IMR-90 (cell line): ENCODE results near the gene CMTM7. TPM values are rescaled to one million over a fixed set of nuclear protein-coding genes. Genes with fewer than 3 reads are reported as not detected.
A peak's percentile ranks its signal among the peaks of the same experiment; 100 is the strongest.

ENCODE experiments used
- ATAC-seq: fragments of 200-7000 bp; cut with Tn5 transposase; 2 replicates; pipeline ENCODE4 v1.9.1; 2020; ENCODE audit warnings: low read depth, mild to moderate bottlenecking, moderate library complexity
- BruUV-seq: library from RNA; stranded (reverse); fragments of 400-500 nt; replicated peaks from 2 replicates; lab custom pipeline; 2021; lab: Mats Ljungman, UMichigan
- CTCF ChIA-PET: fragments of 300-600 bp; formaldehyde crosslinking; extraction: SDS; loops from one replicate; lab custom pipeline; 2021; ENCODE audit warnings: antibody characterized with exemption; lab: Yijun Ruan, JAX
- POLR2A ChIA-PET: fragments of 300-600 bp; sonication (Branson Sonifier 250); formaldehyde crosslinking; loops from one replicate; lab custom pipeline; 2022; ENCODE audit warnings: antibody characterized with exemption; ENCODE audit not compliant: unreplicated experiment; lab: Charles Lee
- DNase-seq: peaks from one replicate; pipeline ENCODE4 v3.0.0; 2013
- H2AFZ ChIP-seq: replicated peaks from 2 replicates; pipeline ENCODE3; 2013; ENCODE audit warnings: low read length, mild to moderate bottlenecking; ENCODE audit not compliant: poor library complexity
- H2AK5ac ChIP-seq: 2 replicates; pipeline ENCODE4 v1.6.1; 2013; ENCODE audit warnings: low read depth, low read length, inconsistent platforms
- H2AK9ac ChIP-seq: replicated peaks from 2 replicates; pipeline ENCODE3; 2013; ENCODE audit warnings: mild to moderate bottlenecking, low read depth, low read length, moderate library complexity; ENCODE audit not compliant: poor library complexity
- H2BK120ac ChIP-seq: 2 replicates; pipeline ENCODE4 v1.6.1; 2013; ENCODE audit warnings: low read depth, low read length, inconsistent platforms
- H2BK15ac ChIP-seq: 3 replicates; pipeline ENCODE4 v1.6.1; 2013; ENCODE audit warnings: low read depth, low read length, inconsistent platforms
- H2BK20ac ChIP-seq: 2 replicates; pipeline ENCODE4 v1.6.1; 2013; ENCODE audit warnings: low read depth, mild to moderate bottlenecking, inconsistent platforms, low read length, moderate library complexity
- H2BK5ac ChIP-seq: 2 replicates; pipeline ENCODE4 v1.6.1; 2013; ENCODE audit warnings: mild to moderate bottlenecking, low read depth, low read length, inconsistent platforms; ENCODE audit not compliant: poor library complexity, severe bottlenecking
- H3K14ac ChIP-seq: replicated peaks from 2 replicates; pipeline ENCODE4 v1.6.1; 2013; ENCODE audit warnings: low read depth, low read length, inconsistent platforms
- H3K18ac ChIP-seq: 2 replicates; pipeline ENCODE4 v1.6.1; 2013; ENCODE audit warnings: low read depth, low read length, control low read depth
- H3K23ac ChIP-seq: 2 replicates; pipeline ENCODE4 v1.6.1; 2013; ENCODE audit warnings: low read depth, low read length, inconsistent platforms
- H3K27ac ChIP-seq: 2 replicates; pipeline ENCODE4 v1.5.1; 2013; ENCODE audit warnings: mild to moderate bottlenecking, control low read depth, low read length; ENCODE audit not compliant: insufficient read depth
- H3K27me3 ChIP-seq: 2 replicates; pipeline ENCODE4 v1.6.1; 2013; ENCODE audit warnings: low read length; ENCODE audit not compliant: control insufficient read depth, insufficient read depth
- H3K36me3 ChIP-seq: 2 replicates; pipeline ENCODE4 v1.6.1; 2013; ENCODE audit warnings: low read length, mixed read lengths; ENCODE audit not compliant: control insufficient read depth, insufficient read depth
- H3K4ac ChIP-seq: 2 replicates; pipeline ENCODE4 v1.6.1; 2013; ENCODE audit warnings: low read depth, low read length, inconsistent platforms
- H3K4me1 ChIP-seq: 2 replicates; pipeline ENCODE4 v1.6.1; 2013; ENCODE audit warnings: low read length, mixed read lengths; ENCODE audit not compliant: control insufficient read depth, insufficient read depth
- H3K4me2 ChIP-seq: 2 replicates; pipeline ENCODE4 v1.6.1; 2013; ENCODE audit warnings: low read depth, mild to moderate bottlenecking, control low read depth, low read length, moderate library complexity
- H3K4me3 ChIP-seq: 2 replicates; pipeline ENCODE4 v1.5.1; 2013; ENCODE audit warnings: low read depth, mild to moderate bottlenecking, control low read depth, low read length, moderate library complexity; ENCODE audit not compliant: insufficient read depth
- H3K56ac ChIP-seq: 2 replicates; pipeline ENCODE4 v1.6.1; 2013; ENCODE audit warnings: low read length, inconsistent platforms; ENCODE audit not compliant: insufficient read depth; ENCODE audit errors: extremely low read depth
- H3K79me1 ChIP-seq, 2 experiments: 2 replicates each; pipeline ENCODE4 v1.6.1; 2013; ENCODE audit warnings: low read length in 2 of 2, inconsistent platforms in 1 of 2, low read depth in 1 of 2
- H3K9ac ChIP-seq: 2 replicates; pipeline ENCODE4 v1.6.1; 2013; ENCODE audit warnings: low read depth, low read length, control low read depth
- H3K9me1 ChIP-seq: 2 replicates; pipeline ENCODE4 v1.6.1; 2013; ENCODE audit warnings: low read length, inconsistent platforms; ENCODE audit not compliant: insufficient read depth
- H3K9me3 ChIP-seq: 2 replicates; pipeline ENCODE4 v1.6.1; 2013; ENCODE audit warnings: low read length; ENCODE audit not compliant: control insufficient read depth, insufficient read depth
- H4K20me1 ChIP-seq: 2 replicates; pipeline ENCODE4 v1.6.1; 2013; ENCODE audit warnings: low read length, inconsistent platforms; ENCODE audit not compliant: insufficient read depth
- H4K5ac ChIP-seq: 2 replicates; pipeline ENCODE4 v1.6.1; 2013; ENCODE audit warnings: mild to moderate bottlenecking, low read depth, low read length, control low read depth
- H4K8ac ChIP-seq, 2 experiments: 2 replicates each; pipeline ENCODE4 v1.6.1; 2013; ENCODE audit warnings: low read depth in 2 of 2, low read length in 2 of 2, control low read depth in 1 of 2, inconsistent platforms in 1 of 2
- H4K91ac ChIP-seq: 2 replicates; pipeline ENCODE4 v1.6.1; 2013; ENCODE audit warnings: low read depth, low read length, inconsistent platforms; ENCODE audit not compliant: insufficient read depth
- BHLHE40 ChIP-seq: fragments of 150-350 bp; IDR thresholded peaks from 2 replicates; pipeline ENCODE4 v1.6.1; 2016; ENCODE audit warnings: mild to moderate bottlenecking, low read depth, low read length
- CEBPB ChIP-seq: IDR thresholded peaks from 2 replicates; pipeline ENCODE4 v1.6.1; 2012; ENCODE audit warnings: low read depth, low read length, improper control_type of control experiment
- CHD1 ChIP-seq: IDR thresholded peaks from 2 replicates; pipeline ENCODE4 v1.6.1; 2012; ENCODE audit warnings: low read depth, low read length, improper control_type of control experiment
- CTCF ChIP-seq: conservative IDR thresholded peaks from 2 replicates; pipeline ENCODE4 v1.5.1; 2012; ENCODE audit warnings: mild to moderate bottlenecking, low read depth, low read length, improper control_type of control experiment
- MAZ ChIP-seq: IDR thresholded peaks from 2 replicates; pipeline ENCODE4 v1.6.1; 2012; ENCODE audit warnings: low read depth, mild to moderate bottlenecking, low read length, improper control_type of control experiment, moderate library complexity, borderline replicate concordance
- MXI1 ChIP-seq: IDR thresholded peaks from 2 replicates; pipeline ENCODE4 v1.6.1; 2012; ENCODE audit warnings: low read depth, mild to moderate bottlenecking, low read length, moderate library complexity, borderline replicate concordance
- NFE2L2 ChIP-seq: fragments of 150-350 bp; IDR thresholded peaks from 2 replicates; pipeline ENCODE4 v1.6.1; 2016; ENCODE audit warnings: low read depth, mild to moderate bottlenecking, low read length
- POLR2A ChIP-seq: IDR thresholded peaks from 2 replicates; pipeline ENCODE4 v1.6.1; 2012; ENCODE audit warnings: mild to moderate bottlenecking, low read depth, low read length
- RAD21 ChIP-seq: IDR thresholded peaks from 2 replicates; pipeline ENCODE4 v1.6.1; 2012; ENCODE audit warnings: low read length, improper control_type of control experiment
- WGBS, 2 experiments: methylation state at CpG; one replicate each; pipeline versions ENCODE4 v1.1.5 to v1.1.7; 2013; ENCODE audit warnings: missing lambda C conversion rate in 2 of 2; ENCODE audit not compliant: insufficient read length in 1 of 2; ENCODE audit errors: extremely low coverage in 2 of 2; 5-methylcytosine and 5-hydroxymethylcytosine counted together
- dilution Hi-C: fragments of 300-500 bp; cut with HindIII; formaldehyde crosslinking; loops from one replicate; pipeline ENCODE4 v1.14.3; 2018; ENCODE audit warnings: low sequenced_read_pairs; ENCODE audit not compliant: unreplicated experiment
- in situ Hi-C: fragments of 300-500 bp; cut with MboI; formaldehyde crosslinking; loops from 3 replicates; pipeline ENCODE4 v1.14.3; 2019; ENCODE audit warnings: low sequenced_read_pairs, inconsistent platforms, mixed read lengths
- intact Hi-C: fragments of 100-400 bp; cut with micrococcal nuclease; formaldehyde crosslinking; loops from 2 replicates; pipeline ENCODE4 v1.10.0; 2022
- polyA plus RNA-seq, 3 experiments: library from polyadenylated mRNA; depleted of rRNA; stranded (reverse); fragments of >200 nt; gene quantifications; 2 replicates each; pipeline ENCODE4 v1.2.3, GENCODE V29; 2012; ENCODE audit warnings: low replicate concordance in 1 of 3
- total RNA-seq: library from RNA; depleted of rRNA; stranded (reverse); fragments of >200 nt; gene quantifications from 2 replicates; pipeline ENCODE4 v1.2.3, GENCODE V29; 2012
- TF ChIP-seq, protein P1 (sequence below): fragments of 150-350 bp; IDR thresholded peaks from 2 replicates; pipeline ENCODE4 v1.6.1; 2016; ENCODE audit warnings: low read depth, mild to moderate bottlenecking, low read length, moderate library complexity, borderline replicate concordance
- TF ChIP-seq, protein P2 (sequence below): fragments of 150-350 bp; IDR thresholded peaks from 2 replicates; pipeline ENCODE4 v1.6.1; 2017; ENCODE audit warnings: mild to moderate bottlenecking, antibody characterized with exemption, low read length, low read depth

CMTM7 gene
- total and polyA plus RNA-seq, 2 of the 4 experiments (the other 2 are of a cell fraction) = 3.4 to 31.4 TPM

DNA sequence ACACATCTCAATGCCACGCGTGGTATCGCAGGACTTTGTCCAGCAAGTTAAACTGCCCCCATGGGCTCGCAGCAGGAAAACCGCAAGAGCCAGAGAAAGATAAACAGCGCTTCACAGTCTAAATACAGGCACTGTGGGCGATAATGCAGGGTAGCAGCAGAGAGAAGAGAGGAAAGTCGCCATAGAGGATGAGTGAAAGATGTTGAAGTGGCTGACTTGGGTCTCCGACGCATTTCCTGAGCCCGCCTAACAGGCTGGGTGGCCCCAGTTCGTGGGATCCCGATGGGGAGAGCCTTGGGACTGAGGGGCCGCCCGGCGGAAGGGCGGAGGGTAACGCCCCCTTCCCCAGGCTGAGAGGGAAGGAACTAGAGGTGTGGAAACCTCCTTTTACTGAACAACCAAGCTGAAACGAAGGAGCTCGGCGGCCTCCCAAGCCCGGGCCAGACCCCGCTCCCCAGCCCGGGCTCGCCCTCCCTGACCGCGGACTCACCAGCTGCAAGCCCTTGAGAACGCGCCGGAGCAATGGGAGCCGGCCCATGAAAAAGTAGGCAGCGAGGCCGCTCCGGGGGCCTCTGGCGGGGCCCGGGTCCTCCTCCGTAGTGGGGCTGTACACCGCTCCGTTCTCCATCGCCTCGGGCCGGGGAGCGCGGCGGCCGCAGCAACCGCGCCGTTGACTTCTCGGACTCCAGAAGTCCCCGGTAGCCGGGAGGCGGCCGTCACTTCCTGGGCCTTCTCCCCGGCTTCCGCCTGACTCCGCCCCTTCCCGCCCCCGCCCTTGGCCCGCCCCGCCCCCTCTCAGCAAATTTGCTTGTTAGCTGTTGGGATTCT lies 110.7 kb downstream of the CMTM7 start, which contains the start of gene CMTM6:
Gene CMTM6, minus strand, starts transcription at position 735 of the 828 bp plus-strand sequence. Its CDS starts 107 bp downstream, at position 628.
- peak within 1 kb of the TSS; percentile 82 for H2AK9ac ChIP-seq
- TF ChIP-seq MAZ (peak; percentile 35; the same call in 1 of the 2 replicates), CHD1 (no peak), POLR2A (peak; percentile 79; the same call in 1 of the 2 replicates), CEBPB (no peak), NFE2L2 (no peak), MXI1 (no peak; the same call in none of the 2 replicates), BHLHE40 (0 out of 2 replicates have a peak, but pooled peaks have one; percentile 9), RAD21 (0 out of 2 replicates have a peak, but pooled peaks have one; percentile 7), CTCF (no peak)
- TF ChIP-seq, protein P1, sequence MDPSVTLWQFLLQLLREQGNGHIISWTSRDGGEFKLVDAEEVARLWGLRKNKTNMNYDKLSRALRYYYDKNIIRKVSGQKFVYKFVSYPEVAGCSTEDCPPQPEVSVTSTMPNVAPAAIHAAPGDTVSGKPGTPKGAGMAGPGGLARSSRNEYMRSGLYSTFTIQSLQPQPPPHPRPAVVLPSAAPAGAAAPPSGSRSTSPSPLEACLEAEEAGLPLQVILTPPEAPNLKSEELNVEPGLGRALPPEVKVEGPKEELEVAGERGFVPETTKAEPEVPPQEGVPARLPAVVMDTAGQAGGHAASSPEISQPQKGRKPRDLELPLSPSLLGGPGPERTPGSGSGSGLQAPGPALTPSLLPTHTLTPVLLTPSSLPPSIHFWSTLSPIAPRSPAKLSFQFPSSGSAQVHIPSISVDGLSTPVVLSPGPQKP = no peak
- TF ChIP-seq, protein P2, sequence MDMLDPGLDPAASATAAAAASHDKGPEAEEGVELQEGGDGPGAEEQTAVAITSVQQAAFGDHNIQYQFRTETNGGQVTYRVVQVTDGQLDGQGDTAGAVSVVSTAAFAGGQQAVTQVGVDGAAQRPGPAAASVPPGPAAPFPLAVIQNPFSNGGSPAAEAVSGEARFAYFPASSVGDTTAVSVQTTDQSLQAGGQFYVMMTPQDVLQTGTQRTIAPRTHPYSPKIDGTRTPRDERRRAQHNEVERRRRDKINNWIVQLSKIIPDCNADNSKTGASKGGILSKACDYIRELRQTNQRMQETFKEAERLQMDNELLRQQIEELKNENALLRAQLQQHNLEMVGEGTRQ = no peak
- H2BK20ac ChIP-seq = peak within 1 kb of the TSS; percentile 80
- H3K79me1 ChIP-seq = peaks cover 14 to 25% of the 10 kb centered on the region in 2 experiments
- H3K4me3 ChIP-seq = peak within 1 kb of the TSS; percentile 59
- peak within 1 kb of the TSS; percentile 100 for H2BK15ac ChIP-seq
- H3K9me3 ChIP-seq = no peaks in the 10 kb centered on the region
- H4K8ac ChIP-seq = peak within 1 kb of the TSS; percentile 98 to 99
- peak within 1 kb of the TSS; percentile 97 for H3K9ac ChIP-seq
- BruUV-seq = TSS peak; percentile 34
- H3K18ac ChIP-seq = peak within 1 kb of the TSS; percentile 100
- ChIA-PET POLR2A (interaction anchor here (0.5 kb wide), 1 partner anchor 140 kb away, joined by 3 read pairs; no protein-coding TSS in a partner anchor), CTCF (no interaction called here)
- no peaks in the 10 kb centered on the region; the same call in 1 of the 2 replicates for H3K9me1 ChIP-seq
- H3K36me3 ChIP-seq = no peaks in the 10 kb centered on the region
- H4K5ac ChIP-seq = peak within 1 kb of the TSS; percentile 99
- peak within 1 kb of the TSS; percentile 94 for H2BK120ac ChIP-seq
- peaks cover 3% of the 10 kb centered on the region; the same call in 1 of the 2 replicates for H3K4me1 ChIP-seq
- peak; percentile 80 for DNase-seq
- no peaks in the 10 kb centered on the region for H3K27me3 ChIP-seq
- 0 out of 2 replicates have a peak within 1 kb of the TSS, but pooled peaks have one; percentile 7 for H2AK5ac ChIP-seq
- peak within 1 kb of the TSS; percentile 100 for H3K4me2 ChIP-seq
- H3K4ac ChIP-seq = peak within 1 kb of the TSS; percentile 87
- peak within 1 kb of the TSS; percentile 88 for H3K27ac ChIP-seq
- 0% methylated on average over 15 of the region's 61 CpGs; no CpG with 5 or more reads in 1 of the 2 experiments for WGBS, 2 experiments
- in situ Hi-C loops (no loop called here), dilution Hi-C loops (no loop called here), intact Hi-C loops (loop anchor here (1.0 to 5.0 kb wide), 3 partner anchors 110 to 206 kb away; partner anchors contain the start of gene CMTM7)
- peaks cover 20% of the 10 kb centered on the region for H4K20me1 ChIP-seq
- peak within 1 kb of the TSS; percentile 94 for H4K91ac ChIP-seq
- peak within 1 kb of the TSS; percentile 95 for H3K56ac ChIP-seq
- peak within 1 kb of the TSS; percentile 98 for H2BK5ac ChIP-seq
- ATAC-seq = peak; percentile 88
- H3K23ac ChIP-seq = peak within 1 kb of the TSS; percentile 70; the same call in 1 of the 2 replicates
- H2AFZ ChIP-seq = peak within 1 kb of the TSS; percentile 94
- H3K14ac ChIP-seq = peak within 1 kb of the TSS; percentile 96
